NCI-H510A treated with DMSO at 0.1 percent for 48 hours (cell line): ENCODE measurements around the gene LEF1.
A peak's percentile ranks its signal among the peaks of the same experiment; 100 is the strongest.

Experiments
- DNase-seq: peaks from one replicate; lab custom pipeline; 2025; lab: John Stamatoyannopoulos, UW

Gene LEF1

GRCh38 chr4:108109997-108110416 lies 58.7 kb downstream of the LEF1 start:
- no peak for DNase-seq

- DNase-seq: no peak
Measured at GRCh38 chr4:108109111-108109510, 59.6 kb downstream of the LEF1 start.

GRCh38 chr4:108107729-108108382 lies 60.9 kb downstream of the LEF1 start:
- DNase-seq: no peak

GRCh38 chr4:108107101-108107500 lies 61.6 kb downstream of the LEF1 start:
- no peak for DNase-seq

- DNase-seq: no peak
Measured at GRCh38 chr4:108106186-108106585, 62.5 kb downstream of the LEF1 start.

GRCh38 chr4:108103099-108103862 lies 65.5 kb downstream of the LEF1 start:
- DNase-seq: no peak

GRCh38 chr4:108100827-108101226 lies 67.9 kb downstream of the LEF1 start:
- DNase-seq: no peak

- DNase-seq: no peak
Measured at GRCh38 chr4:108099838-108100237, 68.9 kb downstream of the LEF1 start.

- no peak for DNase-seq
Measured at GRCh38 chr4:108097990-108098553, 70.7 kb downstream of the LEF1 start.

GRCh38 chr4:108094923-108095482 lies 73.7 kb downstream of the LEF1 start:
- DNase-seq: no peak

GRCh38 chr4:108094131-108094530 lies 74.6 kb downstream of the LEF1 start:
- DNase-seq: no peak

- no peak for DNase-seq
Measured at GRCh38 chr4:108092288-108092687, 76.4 kb downstream of the LEF1 start.

- no peak for DNase-seq
Measured at GRCh38 chr4:108087293-108087967, 81.3 kb downstream of the LEF1 start.

- no peak for DNase-seq
Measured at GRCh38 chr4:108081256-108081655, 87.5 kb downstream of the LEF1 start.

GRCh38 chr4:108080747-108081146 lies 88.0 kb downstream of the LEF1 start:
- no peak for DNase-seq

- no peak for DNase-seq
Measured at GRCh38 chr4:108078024-108078733, 90.6 kb downstream of the LEF1 start.

GRCh38 chr4:108072300-108072699 lies 96.4 kb downstream of the LEF1 start:
- peak; percentile 88 for DNase-seq

- no peak for DNase-seq
Measured at GRCh38 chr4:108070775-108071174, 98.0 kb downstream of the LEF1 start.

- DNase-seq: no peak
Measured at GRCh38 chr4:108068442-108068841, 100.3 kb downstream of the LEF1 start.

GRCh38 chr4:108060686-108061321 lies 107.9 kb downstream of the LEF1 start:
- DNase-seq: no peak

GRCh38 chr4:108060164-108060563 lies 108.6 kb downstream of the LEF1 start:
- DNase-seq: no peak
